Uterus (tissue), 2 donors: Measurements from ENCODE around the gene PIEZO2.

Source experiments
- CTCF ChIP-seq, 4 experiments: fragments of 200-600 bp in 2 of 4; fragments of 450-650 bp in 2 of 4; sonication (generic) in 2 of 4; IDR thresholded peaks; one replicate each; pipeline ENCODE4 v1.5.1; 2016 to 2019; ENCODE audit warnings: antibody characterized with exemption in 4 of 4, mild to moderate bottlenecking in 2 of 4, moderate library complexity in 1 of 4
- POLR2A ChIP-seq, 2 donors: fragments of 450-650 bp; IDR thresholded peaks; one replicate each; pipeline ENCODE4 v1.6.1; 2016; ENCODE audit warnings: antibody characterized with exemption in 2 of 2, mild to moderate bottlenecking in 1 of 2, moderate library complexity in 1 of 2

- no peak for TF ChIP-seq CTCF (IDR thresholded peaks at IDR 0.05)
- no peak for TF ChIP-seq POLR2A (IDR thresholded peaks at IDR 0.05)
Measured at GRCh38 chr18:10899481-10899880, 249.9 kb downstream of the PIEZO2 start.
